Right lobe of liver (tissue), 6 donors: ENCODE results near the gene CXorf66. TPM values are rescaled to one million over a fixed set of nuclear protein-coding genes. Genes with fewer than 3 reads are reported as not detected.

Experiments used
- ATAC-seq, 4 donors: fragments of 200-7000 bp; cut with Tn5 transposase; one replicate each; pipeline ENCODE4 v1.9.1; 2020; ENCODE audit warnings: mild to moderate bottlenecking in 4 of 4, moderate library complexity in 4 of 4
- DNase-seq, 3 donors: peaks; one replicate each; pipeline ENCODE4 v3.0.0-alpha.2; 2020
- H3K27ac ChIP-seq, 3 donors: fragments of 200-600 bp; one replicate each; pipeline ENCODE4 v1.8.0; 2022
- H3K27me3 ChIP-seq, 2 donors: fragments of 200-600 bp; one replicate each; pipeline ENCODE4 v1.8.0; 2022
- H3K36me3 ChIP-seq, 4 donors: fragments of 200-600 bp; sonication (generic) in 1 of 4; one replicate each; pipeline versions ENCODE4 v1.5.1 to v1.8.0; 2017 to 2022; ENCODE audit warnings: control low read depth in 1 of 4
- H3K4me1 ChIP-seq, 4 donors: fragments of 200-600 bp; sonication (generic) in 1 of 4; one replicate each; pipeline versions ENCODE4 v1.5.1 to v1.8.0; 2017 to 2022; ENCODE audit warnings: control low read depth in 1 of 4
- H3K4me3 ChIP-seq, 3 donors: fragments of 200-600 bp; one replicate each; pipeline ENCODE4 v1.8.0; 2022
- H3K9me3 ChIP-seq, 4 donors: fragments of 200-600 bp; sonication (generic) in 1 of 4; one replicate each; pipeline versions ENCODE4 v1.5.1 to v1.8.0; 2017 to 2022; ENCODE audit warnings: control low read depth in 1 of 4
- CTCF ChIP-seq, 4 donors: fragments of 200-600 bp in 3 of 4; fragments of 450-650 bp in 1 of 4; IDR thresholded peaks; one replicate each; pipeline versions ENCODE4 v1.5.1 to v1.8.0; 2016 to 2022; ENCODE audit warnings: antibody characterized with exemption in 4 of 4, mild to moderate bottlenecking in 2 of 4
- POLR2A ChIP-seq: fragments of 450-650 bp; IDR thresholded peaks from one replicate; pipeline ENCODE4 v1.6.1; 2017; ENCODE audit warnings: antibody characterized with exemption, mild to moderate bottlenecking
- WGBS: methylation state at CpG from one replicate; pipeline ENCODE4 v1.1.6; 2018; ENCODE audit warnings: low coverage, low lambda C conversion rate; ENCODE audit not compliant: insufficient coverage; ENCODE audit errors: missing lambda C conversion rate; 5-methylcytosine and 5-hydroxymethylcytosine counted together
- intact Hi-C, 2 donors: fragments of 100-400 bp; cut with DNase I; formaldehyde crosslinking; loops; one replicate each; pipeline versions ENCODE4 v1.11.2 to v1.14.1; 2022
- total RNA-seq, 6 experiments: library from RNA; depleted of rRNA in 2 of 6; stranded (reverse); fragments of >200 nt in 2 of 6; fragmentation: NEBNext Ultra II Directional in 3 of 6; extraction: Animal tissue kit (Norgen Biotek cat#: 25700) in 3 of 6; gene quantifications; one replicate each; pipeline versions ENCODE4 v1.1.0 to v1.2.4, GENCODE V29; 2016 to 2023
- donor health status: DM: no; HTN: yes; CAD: no.
- donor health status: DM: no; HTN: no; CAD: no.
- donor health status: DM: no; HTN: no; CAD: no.
- donor health status: DM: no; HTN: yes; CAD: no.
- donor health status: DM: no; HTN: yes; CAD: no.

The CXorf66 gene
- total RNA-seq, 6 experiments from 2014 or later: 0.18 TPM; not detected in 5

- intact Hi-C loops: no loop called here
- Histone ChIP-seq H3K27ac (peak overlapping the region; percentile 82 to 96 (median 85)), H3K9me3 (no peaks in the 10 kb centered on the region), H3K36me3 (no peaks in the 10 kb centered on the region), H3K4me3 (peak overlapping the region; percentile 69 to 77 (median 74)), H3K4me1 (peaks cover 0 to 4% (median 0%) of the 10 kb centered on the region in 4 donors), H3K27me3 (no peaks in the 10 kb centered on the region)
- WGBS: 34% methylated on average over 15 of the region's 15 CpGs
- ATAC-seq: peak; percentile 29 to 67 (median 38)
- peak in 2 of 3 donors; percentile 58 to 73 for DNase-seq
- no peak for TF ChIP-seq POLR2A
- no peak for TF ChIP-seq CTCF (IDR thresholded peaks at IDR 0.05)
Observed at GRCh38 chrX:139933904-139934303, 31.4 kb downstream of the CXorf66 start.

GRCh38 chrX:139932901-139933796 lies 32.2 kb downstream of the CXorf66 start, which contains the start of gene ATP11C:
Gene ATP11C (minus strand): TSS chrX:139933053. CDS start chrX:139932042, 1,011 bp downstream.
- H3K4me3 ChIP-seq: peak within 1 kb of the TSS; percentile 69 to 77 (median 74)
- DNase-seq: peak; percentile 84 to 90 (median 84)
- no peaks in the 10 kb centered on the region for H3K27me3 ChIP-seq
- peak; percentile 83 to 91 (median 85) for ATAC-seq
- intact Hi-C loops: no loop called here
- 17% methylated on average over 30 of the region's 52 CpGs for WGBS
- H3K4me1 ChIP-seq: peaks cover 0 to 4% (median 0%) of the 10 kb centered on the region in 4 donors
- H3K27ac ChIP-seq: peak within 1 kb of the TSS; percentile 82 to 96 (median 85)
- H3K9me3 ChIP-seq: no peaks in the 10 kb centered on the region
- H3K36me3 ChIP-seq: no peaks in the 10 kb centered on the region
- TF ChIP-seq CTCF (IDR thresholded peaks at IDR 0.05) (peak in 2 of 4 donors; percentile 4 to 23), POLR2A (peak; percentile 65)

- peak; percentile 35 to 62 (median 57) for ATAC-seq
- Histone ChIP-seq H3K27ac (peak overlapping the region; percentile 82 to 96 (median 85)), H3K36me3 (no peaks in the 10 kb centered on the region), H3K27me3 (no peaks in the 10 kb centered on the region), H3K4me1 (peaks cover 0 to 4% (median 0%) of the 10 kb centered on the region in 4 donors), H3K4me3 (peak overlapping the region; percentile 69 to 77 (median 74)), H3K9me3 (no peaks in the 10 kb centered on the region)
- 40% methylated on average over 2 of the region's 109 CpGs for WGBS
- DNase-seq: peak; percentile 67 to 72 (median 69)
- TF ChIP-seq POLR2A: no peak
- TF ChIP-seq CTCF (IDR thresholded peaks at IDR 0.05): no peak
- intact Hi-C loops: no loop called here
Observed at GRCh38 chrX:139932073-139932900, 33.0 kb downstream of the CXorf66 start.

- Histone ChIP-seq H3K9me3 (no peaks in the 10 kb centered on the region), H3K4me3 (peak overlapping the region; percentile 69 to 77 (median 74)), H3K27me3 (no peaks in the 10 kb centered on the region), H3K27ac (peak overlapping the region; percentile 45 to 85 (median 53)), H3K4me1 (peaks cover 0 to 4% (median 0%) of the 10 kb centered on the region in 4 donors), H3K36me3 (no peaks in the 10 kb centered on the region)
- ATAC-seq (no peak), DNase-seq (no peak)
- TF ChIP-seq CTCF (IDR thresholded peaks at IDR 0.05): no peak
- TF ChIP-seq POLR2A: no peak
- intact Hi-C loops: no loop called here
- 25% methylated on average over 18 of the region's 33 CpGs for WGBS
Observed at GRCh38 chrX:139931646-139932072, 33.7 kb downstream of the CXorf66 start.
